ENCODE measurements around the gene BRI3.

Gene BRI3

GRCh38 chr7:98323597-98324322, 42.3 kb downstream of the BRI3 start:
- H3K4me3 ChIP-seq (ENCODE audit: low read length), result no peak overlapping the region
- no peaks in the 10 kb centered on the region for H3K4me1 ChIP-seq (ENCODE audit: control insufficient read depth, low read length)
- no peak overlapping the region for H3K27ac ChIP-seq (ENCODE audit: low read depth, low read length)
- no peaks in the 10 kb centered on the region for H3K27me3 ChIP-seq (ENCODE audit: control insufficient read depth, low read length)
- TF ChIP-seq EZH2phosphoT487 (IDR thresholded peaks at IDR 0.05; ENCODE audit: borderline replicate concordance, low read length) (no peak), CTCF (IDR thresholded peaks at IDR 0.05; ENCODE audit: low read depth, low read length, poor library complexity, severe bottlenecking) (no peak)
- H4K20me1 ChIP-seq (ENCODE audit: control insufficient read depth, insufficient read depth, low read depth, low read length), result no peaks in the 10 kb centered on the region; the same call in 1 of the 2 replicates
- no peaks in the 10 kb centered on the region for H3F3A ChIP-seq (ENCODE audit: control insufficient read depth, insufficient read depth)
- H3K4me2 ChIP-seq (ENCODE audit: low read length), result no peak overlapping the region
- no peaks in the 10 kb centered on the region for H3K9me2 ChIP-seq (replicated peaks; ENCODE audit: control insufficient read depth, low read length)
- no peaks in the 10 kb centered on the region for H3K9me3 ChIP-seq (ENCODE audit: control insufficient read depth, insufficient read depth, low read length)
- no peaks in the 10 kb centered on the region for H3K36me3 ChIP-seq (ENCODE audit: control insufficient read depth, low read length)
- no peaks in the 10 kb centered on the region for H3K79me2 ChIP-seq (ENCODE audit: control insufficient read depth, low read length)

- H3K27me3 ChIP-seq (ENCODE audit: control insufficient read depth, low read length), result no peaks in the 10 kb centered on the region
- no peaks in the 10 kb centered on the region for H3K9me2 ChIP-seq (replicated peaks; ENCODE audit: control insufficient read depth, low read length)
- H3K4me2 ChIP-seq (ENCODE audit: low read length), result no peak overlapping the region
- no peaks in the 10 kb centered on the region for H3K79me2 ChIP-seq (ENCODE audit: control insufficient read depth, low read length)
- no peaks in the 10 kb centered on the region for H3K36me3 ChIP-seq (ENCODE audit: control insufficient read depth, low read length)
- H3K27ac ChIP-seq (ENCODE audit: low read depth, low read length), result no peak overlapping the region
- no peak overlapping the region for H3K4me3 ChIP-seq (ENCODE audit: low read length)
- no peaks in the 10 kb centered on the region for H3K4me1 ChIP-seq (ENCODE audit: control insufficient read depth, low read length)
- TF ChIP-seq CTCF (IDR thresholded peaks at IDR 0.05; ENCODE audit: low read depth, low read length, poor library complexity, severe bottlenecking) (no peak), EZH2phosphoT487 (IDR thresholded peaks at IDR 0.05; ENCODE audit: borderline replicate concordance, low read length) (no peak)
- H4K20me1 ChIP-seq (ENCODE audit: control insufficient read depth, insufficient read depth, low read depth, low read length), result no peaks in the 10 kb centered on the region; the same call in 1 of the 2 replicates
- H3F3A ChIP-seq (ENCODE audit: control insufficient read depth, insufficient read depth), result no peaks in the 10 kb centered on the region
- H3K9me3 ChIP-seq (ENCODE audit: control insufficient read depth, insufficient read depth, low read length), result no peaks in the 10 kb centered on the region
Observed at GRCh38 chr7:98324782-98325181, 43.3 kb downstream of the BRI3 start.

- no peak overlapping the region for H3K27ac ChIP-seq (ENCODE audit: low read depth, low read length)
- no peak overlapping the region for H3K4me2 ChIP-seq (ENCODE audit: low read length)
- no peaks in the 10 kb centered on the region for H3K27me3 ChIP-seq (ENCODE audit: control insufficient read depth, low read length)
- no peaks in the 10 kb centered on the region; the same call in 1 of the 2 replicates for H4K20me1 ChIP-seq (ENCODE audit: control insufficient read depth, insufficient read depth, low read depth, low read length)
- no peaks in the 10 kb centered on the region for H3K36me3 ChIP-seq (ENCODE audit: control insufficient read depth, low read length)
- no peaks in the 10 kb centered on the region for H3K79me2 ChIP-seq (ENCODE audit: control insufficient read depth, low read length)
- H3K9me2 ChIP-seq (replicated peaks; ENCODE audit: control insufficient read depth, low read length), result no peaks in the 10 kb centered on the region
- H3K4me1 ChIP-seq (ENCODE audit: control insufficient read depth, low read length), result no peaks in the 10 kb centered on the region
- no peak for TF ChIP-seq CTCF (IDR thresholded peaks at IDR 0.05; ENCODE audit: low read depth, low read length, poor library complexity, severe bottlenecking)
- TF ChIP-seq EZH2phosphoT487 (IDR thresholded peaks at IDR 0.05; ENCODE audit: borderline replicate concordance, low read length), result no peak
- H3K4me3 ChIP-seq (ENCODE audit: low read length), result no peak overlapping the region
- H3F3A ChIP-seq (ENCODE audit: control insufficient read depth, insufficient read depth), result peaks cover 2% of the 10 kb centered on the region; the same call in 1 of the 2 replicates
- no peaks in the 10 kb centered on the region for H3K9me3 ChIP-seq (ENCODE audit: control insufficient read depth, insufficient read depth, low read length)
Observed at GRCh38 chr7:98329100-98329790, 47.8 kb downstream of the BRI3 start.
